HG02885 (cell line): ENCODE measurements around the gene PLCG1.
"Not testable (repeated sequence)": the region's sequence is repeated elsewhere in the genome, so short reads cannot be mapped to it uniquely, and the experiment has no call there.

ENCODE experiments used
- ATAC-seq: cut with Tn5 transposase; IDR thresholded peaks from one replicate; pipeline ENCODE4 v1.9.1; 2021; ENCODE audit warnings: mild to moderate bottlenecking; ENCODE audit not compliant: unreplicated experiment, poor library complexity

PLCG1 gene

DNA sequence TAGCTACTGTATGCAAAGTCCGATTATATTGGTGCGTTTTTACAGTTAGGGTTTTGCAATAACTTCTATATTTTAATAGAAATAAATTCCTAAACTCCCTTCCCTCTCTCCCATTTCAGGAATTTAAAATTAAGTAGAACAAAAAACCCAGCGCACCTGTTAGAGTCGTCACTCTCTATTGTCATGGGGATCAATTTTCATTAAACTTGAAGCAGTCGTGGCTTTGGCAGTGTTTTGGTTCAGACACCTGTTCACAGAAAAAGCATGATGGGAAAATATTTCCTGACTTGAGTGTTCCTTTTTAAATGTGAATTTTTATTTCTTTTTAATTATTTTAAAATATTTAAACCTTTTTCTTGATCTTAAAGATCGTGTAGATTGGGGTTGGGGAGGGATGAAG is 13.7 kb upstream of the PLCG1 start:
- ATAC-seq = no peak

DNA sequence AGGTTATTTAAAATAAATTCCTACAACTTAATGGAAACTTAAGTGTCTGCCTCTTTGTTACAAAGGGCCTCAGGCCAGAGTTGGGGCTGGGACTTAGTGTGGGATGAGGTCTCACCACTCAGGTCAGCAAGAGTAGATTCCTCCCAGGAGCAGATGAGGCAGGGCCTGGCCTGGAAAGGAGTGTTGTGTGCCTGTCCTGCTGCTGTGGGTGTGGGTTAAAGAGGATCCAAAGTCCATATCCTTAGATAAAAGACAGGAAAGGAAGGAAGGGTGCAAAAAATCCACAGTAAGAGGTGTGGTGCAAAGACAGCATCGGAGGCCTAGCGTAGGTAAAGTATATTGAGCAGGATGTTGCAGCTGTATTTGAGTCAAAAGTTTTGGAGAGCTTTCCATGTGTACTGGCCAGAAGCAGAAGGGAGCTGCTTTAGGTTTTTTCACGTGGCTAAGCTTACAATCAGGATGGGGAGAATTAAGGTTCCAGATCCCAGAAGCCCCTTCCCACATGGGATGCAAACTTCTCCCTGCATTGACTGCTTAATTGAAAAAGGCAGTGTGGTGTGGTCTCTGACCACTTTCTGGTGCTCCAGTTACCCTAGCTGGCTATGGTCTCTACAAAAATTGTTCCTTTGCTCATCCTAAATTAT is 12.8 kb upstream of the PLCG1 start:
- ATAC-seq = no peak

DNA sequence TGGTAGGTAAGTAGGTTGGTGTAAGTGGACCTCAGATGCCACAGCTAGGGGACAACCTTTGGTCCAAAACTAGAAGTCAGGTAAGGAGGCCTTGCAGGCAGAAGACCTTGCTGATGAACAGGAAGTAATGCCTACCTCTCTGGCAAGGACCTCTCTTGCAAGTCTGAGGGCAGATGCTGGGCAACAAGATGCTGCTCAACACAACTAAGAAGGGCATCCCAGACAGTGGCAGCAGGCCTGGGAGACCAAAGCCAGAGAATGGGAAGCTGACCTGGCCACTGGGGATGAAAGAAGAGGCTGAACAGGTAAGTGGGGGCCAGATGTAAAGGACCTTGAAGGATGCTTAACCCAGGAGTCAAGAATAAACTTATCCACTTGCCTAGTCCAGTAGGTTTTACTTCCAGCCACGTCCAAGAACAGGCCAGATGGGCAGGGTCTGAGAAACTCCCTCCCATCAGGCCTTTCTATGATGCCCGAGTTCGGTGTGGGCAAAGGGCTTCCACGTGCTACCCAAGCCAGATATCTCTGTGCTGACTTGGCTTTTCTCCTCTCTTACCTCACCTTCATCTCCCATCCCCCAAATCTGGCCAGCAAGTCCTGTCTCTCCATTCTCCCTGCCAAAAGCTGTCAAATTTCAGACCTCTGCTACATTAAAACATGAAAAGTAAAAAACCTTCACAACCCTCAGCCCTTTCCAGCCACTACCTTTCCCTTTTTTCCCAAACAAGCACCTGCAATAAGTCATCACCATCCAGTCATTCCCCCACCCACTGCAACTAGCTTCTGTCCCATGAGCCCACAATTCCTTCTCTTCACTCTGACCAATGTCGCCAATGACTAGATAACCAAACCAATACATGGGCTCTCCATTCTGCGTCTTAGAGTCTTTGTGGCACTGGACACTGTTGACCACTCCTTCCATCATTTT is 11.5 kb upstream of the PLCG1 start:
- ATAC-seq = no peak

DNA sequence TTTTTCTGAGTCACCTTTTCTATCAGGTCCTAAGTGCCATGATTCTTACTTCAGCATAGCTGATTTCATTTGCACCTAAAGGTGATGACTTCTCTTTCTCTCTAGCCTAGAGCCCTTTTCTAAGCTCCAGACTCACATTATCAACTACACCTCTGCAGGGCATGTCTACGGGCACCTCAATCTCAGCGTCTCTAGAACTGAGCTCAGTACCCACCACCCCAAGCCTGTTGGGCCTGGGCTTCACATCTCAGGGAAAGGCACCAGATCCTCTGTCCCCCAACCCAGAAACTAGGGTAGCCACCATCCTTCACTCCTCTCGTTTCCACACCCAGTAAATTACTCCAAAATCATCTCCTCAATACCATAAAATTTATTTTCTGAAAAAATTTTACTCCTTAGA is 10.6 kb upstream of the PLCG1 start:
- no peak for ATAC-seq

DNA sequence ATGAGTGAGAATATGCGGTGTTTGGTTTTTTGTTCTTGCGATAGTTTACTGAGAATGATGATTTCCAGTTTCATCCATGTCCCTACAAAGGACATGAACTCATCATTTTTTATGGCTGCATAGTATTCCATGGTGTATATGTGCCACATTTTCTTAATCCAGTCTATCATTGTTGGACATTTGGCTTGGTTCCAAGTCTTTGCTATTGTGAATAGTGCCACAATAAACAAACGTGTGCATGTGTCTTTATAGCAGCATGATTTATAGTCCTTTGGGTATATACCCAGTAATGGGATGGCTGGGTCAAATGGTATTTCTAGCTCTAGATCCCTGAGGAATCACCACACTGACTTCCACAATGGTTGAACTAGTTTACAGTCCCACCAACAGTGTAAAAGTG is 9.0 kb upstream of the PLCG1 start:
- ATAC-seq = not testable (repeated sequence)

DNA sequence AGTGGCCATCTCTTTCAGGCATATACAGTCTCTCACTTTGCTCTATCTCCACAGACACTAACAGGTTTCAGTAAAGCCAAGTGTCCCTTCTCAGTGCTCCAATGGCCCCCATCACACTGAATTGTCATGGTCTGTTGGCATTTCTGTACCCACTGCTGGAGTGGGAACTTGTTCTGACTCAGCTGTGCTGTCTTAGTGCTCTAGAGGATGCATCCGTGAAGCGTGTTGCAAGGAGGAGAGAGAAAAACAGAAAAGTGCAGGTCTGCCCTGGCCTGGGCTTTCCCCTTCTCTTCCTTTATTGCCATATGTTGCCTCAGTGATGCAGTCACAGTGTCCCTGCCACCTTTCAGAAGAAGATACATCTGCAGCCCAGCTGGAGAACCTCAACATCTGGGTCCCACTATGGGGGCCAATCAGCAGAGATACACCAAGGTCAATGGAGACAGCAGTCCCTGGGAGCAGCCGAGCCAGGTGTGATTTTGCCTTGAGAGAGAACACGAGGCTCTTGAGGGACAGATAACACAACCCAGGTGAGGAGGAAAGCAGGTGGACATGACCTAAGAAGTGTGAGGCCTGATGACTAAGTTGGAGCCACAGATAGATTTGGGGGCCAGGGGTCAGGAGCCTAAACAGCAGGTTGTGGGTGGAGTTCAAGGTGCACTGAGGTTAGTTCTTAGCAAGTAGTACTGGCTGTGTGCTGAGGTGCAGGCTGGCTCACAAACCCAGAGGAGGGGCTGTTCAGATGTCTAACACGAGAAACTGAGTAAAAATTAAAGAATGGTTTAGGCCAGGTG is 5.6 kb upstream of the PLCG1 start:
- ATAC-seq = no peak

DNA sequence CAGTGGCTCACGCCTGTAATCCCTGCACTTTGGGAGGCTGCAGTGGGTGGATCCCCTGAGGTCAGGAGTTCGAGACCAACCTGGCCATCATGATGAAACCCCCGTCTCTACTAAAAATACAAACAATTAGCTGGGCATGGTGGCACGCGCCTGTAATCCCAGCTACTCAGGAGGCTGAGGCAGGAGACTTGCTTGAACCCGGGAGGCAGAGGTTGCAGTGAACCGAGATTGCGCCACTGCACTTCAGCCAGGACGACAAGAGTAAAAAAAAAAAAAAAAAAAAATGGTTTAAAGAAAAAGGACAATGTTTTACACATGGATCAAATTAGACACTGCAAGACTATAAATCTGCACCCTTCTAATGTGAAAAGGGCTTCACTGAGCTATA is 5.0 kb upstream of the PLCG1 start:
- ATAC-seq = not testable (repeated sequence)

DNA sequence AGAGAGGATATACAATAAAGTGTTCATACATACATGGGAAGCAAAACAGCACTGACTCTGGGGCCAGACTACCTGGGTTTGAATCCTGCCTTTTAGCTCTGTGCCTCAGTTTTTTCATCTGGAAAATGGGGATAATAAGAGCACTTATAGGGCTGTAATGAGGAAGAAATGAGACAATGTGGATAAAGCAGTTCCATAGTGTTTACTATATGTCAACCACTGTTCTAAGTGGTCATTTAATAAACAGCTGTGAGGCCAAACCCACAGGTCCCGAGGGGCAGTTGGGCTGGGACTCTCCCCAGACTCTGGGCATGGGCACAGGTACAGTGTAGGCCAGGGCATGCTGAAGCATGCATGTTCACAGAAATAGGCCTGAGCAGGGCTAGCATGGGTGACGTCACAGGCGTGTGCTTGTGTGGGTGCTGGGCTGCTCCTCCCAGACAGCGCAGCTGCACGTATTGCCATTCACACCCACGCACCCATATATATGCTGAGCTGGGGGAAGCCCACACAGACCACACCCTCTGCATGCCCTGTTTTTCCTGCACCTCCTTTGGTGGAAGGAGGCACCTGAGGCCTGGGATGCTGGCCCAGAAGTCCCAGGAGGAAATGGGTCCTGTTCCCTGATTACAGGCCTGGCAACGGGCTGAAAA is 3.5 kb upstream of the PLCG1 start:
- peak; percentile 55 for ATAC-seq

DNA sequence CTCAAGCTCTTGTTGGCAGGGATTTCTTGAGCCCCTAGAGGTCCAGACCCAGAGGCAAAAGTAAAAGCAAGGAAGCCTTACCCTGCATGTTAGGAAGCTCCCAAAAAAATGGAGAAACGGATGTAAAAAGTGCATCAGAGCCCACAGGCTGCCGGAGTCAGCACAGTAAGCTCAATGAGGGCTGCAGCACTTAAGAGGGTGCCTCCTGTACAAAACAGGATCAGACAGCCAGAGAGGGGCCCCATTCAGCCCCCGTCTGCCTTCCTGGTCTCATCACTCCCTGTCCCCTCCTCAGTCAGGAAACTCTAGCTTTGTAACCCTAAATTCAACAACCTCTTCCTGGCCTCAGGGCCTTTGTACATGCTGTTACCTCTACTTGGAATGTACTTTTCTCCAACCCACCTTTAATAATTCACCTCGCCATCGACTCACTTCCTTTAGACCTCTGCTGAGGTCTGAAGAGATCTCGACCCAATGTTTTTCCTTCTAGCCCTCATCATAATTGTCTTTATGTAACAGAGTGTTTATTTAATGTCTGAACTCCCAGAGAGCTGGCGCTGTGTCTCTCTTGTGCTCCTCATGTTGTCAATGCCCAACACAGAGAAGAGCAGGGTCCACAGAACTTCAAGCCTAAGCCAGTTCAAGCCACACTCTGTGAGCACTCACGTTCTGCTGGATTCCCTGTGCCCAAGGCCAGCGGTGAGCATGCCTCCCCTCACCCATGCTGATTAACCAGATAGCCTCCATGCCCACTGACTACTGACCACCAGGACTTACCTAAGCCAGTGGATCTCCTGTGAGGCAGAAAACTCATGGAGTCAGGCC is 2.8 kb upstream of the PLCG1 start:
- no peak for ATAC-seq

DNA sequence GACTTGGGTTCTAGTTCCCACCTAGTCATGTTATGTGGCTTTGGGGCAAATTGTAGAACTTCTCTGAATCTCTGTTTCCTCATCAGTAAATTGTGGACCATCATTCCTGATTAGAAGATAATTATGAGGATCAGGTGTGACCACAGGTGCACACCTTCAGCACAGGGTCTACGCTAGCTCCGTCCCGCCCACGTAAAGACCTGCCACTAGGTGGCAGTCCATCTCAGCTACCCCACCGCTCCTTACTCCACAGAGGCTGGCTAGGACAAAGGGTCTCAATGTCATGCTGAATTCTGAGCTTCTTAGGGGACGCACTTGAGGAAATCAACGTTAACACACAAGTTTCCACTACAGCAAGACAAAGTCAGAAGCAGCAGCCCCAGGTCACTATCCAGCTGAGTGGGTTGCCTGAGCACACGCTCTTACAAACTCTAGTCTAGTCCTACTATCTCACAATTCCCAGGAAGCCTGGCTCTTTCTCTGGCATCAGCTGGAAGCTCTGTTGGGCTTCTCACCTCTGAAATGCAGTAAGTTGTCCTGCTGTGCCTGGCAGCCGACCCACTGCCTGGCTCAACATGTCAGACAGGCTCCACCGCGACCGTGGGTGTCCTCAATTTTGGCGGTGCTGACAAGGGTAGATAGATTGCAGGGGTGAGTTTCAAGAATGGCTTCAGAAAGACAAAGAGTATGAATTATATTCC is 2.0 kb upstream of the PLCG1 start:
- ATAC-seq = no peak

DNA sequence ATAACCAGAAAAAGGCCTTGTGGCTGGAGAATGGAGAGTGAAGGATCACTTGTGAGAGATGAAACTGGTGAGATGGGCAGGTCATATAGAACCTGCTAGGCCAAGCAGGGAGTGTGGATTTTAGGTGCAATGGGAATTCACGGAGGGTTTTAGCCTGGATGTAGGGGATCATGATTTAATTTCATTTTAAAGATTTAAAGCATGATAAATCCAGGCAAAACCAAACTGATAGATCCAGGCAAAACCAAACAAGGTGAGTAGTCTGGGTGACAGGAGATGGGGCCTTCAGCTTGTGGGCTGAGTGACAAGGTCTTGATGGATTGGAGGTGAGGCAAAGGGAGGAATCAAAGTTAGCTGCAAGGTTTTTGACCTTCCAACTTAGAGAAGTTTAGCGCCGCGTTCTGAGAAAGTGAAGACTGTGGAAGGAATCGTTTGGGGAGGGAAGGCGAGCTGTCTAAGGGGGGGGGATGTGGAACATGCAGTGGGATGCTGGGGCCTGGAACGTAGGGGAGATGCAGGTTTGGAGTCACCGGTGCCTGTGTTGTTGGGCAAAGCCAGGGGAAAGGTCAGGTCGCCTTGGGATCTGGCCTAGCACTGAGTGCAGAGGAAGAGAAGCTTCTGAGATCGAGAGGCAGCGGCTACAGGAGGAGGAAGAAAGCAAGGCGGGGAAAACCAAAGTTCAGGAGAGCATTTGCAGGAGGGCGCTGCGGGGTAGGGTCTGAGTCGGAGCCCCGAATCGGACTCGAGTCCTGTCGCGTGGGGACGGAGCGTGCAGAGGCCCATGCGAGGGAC is 1.3 kb upstream of the PLCG1 start:
- no peak for ATAC-seq

DNA sequence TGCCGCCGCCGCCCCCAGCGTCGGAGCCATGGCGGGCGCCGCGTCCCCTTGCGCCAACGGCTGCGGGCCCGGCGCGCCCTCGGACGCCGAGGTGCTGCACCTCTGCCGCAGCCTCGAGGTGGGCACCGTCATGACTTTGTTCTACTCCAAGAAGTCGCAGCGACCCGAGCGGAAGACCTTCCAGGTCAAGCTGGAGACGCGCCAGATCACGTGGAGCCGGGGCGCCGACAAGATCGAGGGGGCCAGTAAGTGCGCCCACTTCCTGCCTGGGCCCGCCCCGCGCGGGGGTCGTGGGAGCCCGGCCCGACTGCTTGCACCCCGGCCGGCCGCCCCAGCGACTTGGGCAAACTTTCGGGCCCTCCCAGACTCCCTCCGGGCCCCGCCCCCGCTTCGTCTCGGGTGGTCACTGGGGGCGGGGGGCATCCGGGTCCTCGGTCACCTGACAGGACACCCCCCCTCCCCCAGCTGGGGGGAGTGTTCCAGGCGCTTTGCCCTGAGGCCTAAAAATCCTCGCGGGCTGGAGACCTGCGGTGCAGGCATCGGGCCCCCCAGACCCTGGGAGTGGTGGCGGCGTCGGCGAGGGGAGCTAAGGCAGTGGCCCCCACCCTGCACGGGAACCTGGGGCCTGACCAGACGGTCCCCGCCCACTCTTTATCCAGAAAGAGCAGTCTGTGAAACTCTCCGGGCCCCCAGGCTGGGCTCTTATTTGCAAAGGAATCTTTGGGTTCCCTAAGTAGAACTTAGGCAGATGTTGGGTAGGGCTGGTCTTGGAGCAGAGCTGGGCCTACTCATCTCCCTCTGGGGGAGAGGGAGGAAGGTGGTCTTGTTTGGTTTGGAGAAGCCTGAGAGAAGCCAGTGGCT is 501 bp downstream of the PLCG1 start:
- peak; percentile 12 for ATAC-seq

DNA sequence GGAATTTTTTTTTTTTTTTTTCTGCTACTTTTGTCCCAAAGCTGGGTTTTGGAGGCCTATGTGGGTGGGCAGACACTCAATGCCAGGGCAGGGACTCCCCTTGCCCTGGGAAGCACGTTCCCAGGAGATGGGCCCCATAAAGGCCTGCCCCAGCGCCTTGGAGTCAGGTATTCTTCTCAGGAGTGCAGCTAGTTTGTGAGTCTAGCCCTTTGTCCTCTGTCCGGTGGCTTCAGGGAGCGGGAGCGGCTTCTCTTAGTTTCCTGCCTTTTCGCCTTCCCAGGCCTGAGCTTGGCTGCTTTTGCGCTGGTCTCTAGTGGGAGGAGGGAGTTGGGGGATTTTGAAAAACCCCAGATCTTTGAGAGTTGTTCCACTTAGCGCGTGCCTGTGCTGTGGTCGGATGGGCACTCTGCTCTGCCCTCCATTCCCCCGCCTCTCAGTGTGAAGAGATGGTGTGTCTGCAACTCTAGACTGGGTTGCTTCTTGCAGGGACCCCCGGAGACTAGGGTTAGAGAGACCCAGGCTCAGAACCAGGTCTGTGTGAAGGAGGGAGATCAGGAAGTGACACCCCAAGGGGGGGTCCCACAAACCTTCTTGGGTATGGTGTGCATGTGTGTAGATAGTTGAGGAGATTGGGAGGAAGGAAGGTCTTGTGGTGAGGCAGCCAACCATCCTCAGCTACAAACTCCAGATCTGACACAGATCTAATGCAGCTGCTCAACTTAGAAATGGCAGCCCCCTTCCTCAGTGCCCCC is 1.3 kb downstream of the PLCG1 start:
- no peak for ATAC-seq

DNA sequence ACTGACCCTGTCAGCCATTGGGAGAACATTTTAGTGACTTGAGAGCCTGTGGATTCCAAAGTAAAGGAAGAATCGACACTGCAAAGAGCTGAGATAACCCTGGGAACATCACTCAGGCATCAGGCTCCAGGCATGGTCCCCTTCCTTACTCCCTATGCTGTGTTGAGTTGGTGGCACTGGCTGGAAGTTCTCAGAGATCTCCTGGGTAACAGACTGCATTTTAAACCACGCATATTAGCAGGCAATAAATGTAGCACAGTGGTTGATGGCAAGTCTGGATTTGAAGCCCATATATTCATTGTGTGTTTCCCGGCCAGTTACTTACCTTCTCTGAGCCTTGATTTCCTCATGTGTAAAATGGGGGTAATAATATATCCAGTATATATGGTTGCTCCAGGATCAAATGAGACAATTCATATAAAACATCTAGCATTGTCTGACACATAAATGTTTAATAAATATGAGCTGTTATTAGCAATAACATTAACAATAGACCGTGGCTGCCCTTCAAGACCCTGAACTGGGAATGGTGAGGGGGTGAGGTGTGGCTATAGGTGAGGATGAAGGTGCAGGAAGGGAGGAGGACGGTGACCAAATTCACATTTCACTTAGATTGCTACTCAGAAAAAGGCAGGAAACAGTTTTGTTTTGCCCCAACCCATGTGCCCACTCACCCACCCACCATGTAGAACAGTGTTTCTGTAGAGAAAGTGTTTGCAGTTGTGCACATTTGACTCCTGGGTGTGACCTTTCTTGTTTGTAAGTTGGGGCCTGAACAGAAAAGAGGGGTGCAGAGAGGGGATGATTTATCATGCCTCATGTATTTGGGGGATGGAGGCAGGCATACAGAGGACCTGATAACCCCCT is 2.1 kb downstream of the PLCG1 start:
- no peak for ATAC-seq

DNA sequence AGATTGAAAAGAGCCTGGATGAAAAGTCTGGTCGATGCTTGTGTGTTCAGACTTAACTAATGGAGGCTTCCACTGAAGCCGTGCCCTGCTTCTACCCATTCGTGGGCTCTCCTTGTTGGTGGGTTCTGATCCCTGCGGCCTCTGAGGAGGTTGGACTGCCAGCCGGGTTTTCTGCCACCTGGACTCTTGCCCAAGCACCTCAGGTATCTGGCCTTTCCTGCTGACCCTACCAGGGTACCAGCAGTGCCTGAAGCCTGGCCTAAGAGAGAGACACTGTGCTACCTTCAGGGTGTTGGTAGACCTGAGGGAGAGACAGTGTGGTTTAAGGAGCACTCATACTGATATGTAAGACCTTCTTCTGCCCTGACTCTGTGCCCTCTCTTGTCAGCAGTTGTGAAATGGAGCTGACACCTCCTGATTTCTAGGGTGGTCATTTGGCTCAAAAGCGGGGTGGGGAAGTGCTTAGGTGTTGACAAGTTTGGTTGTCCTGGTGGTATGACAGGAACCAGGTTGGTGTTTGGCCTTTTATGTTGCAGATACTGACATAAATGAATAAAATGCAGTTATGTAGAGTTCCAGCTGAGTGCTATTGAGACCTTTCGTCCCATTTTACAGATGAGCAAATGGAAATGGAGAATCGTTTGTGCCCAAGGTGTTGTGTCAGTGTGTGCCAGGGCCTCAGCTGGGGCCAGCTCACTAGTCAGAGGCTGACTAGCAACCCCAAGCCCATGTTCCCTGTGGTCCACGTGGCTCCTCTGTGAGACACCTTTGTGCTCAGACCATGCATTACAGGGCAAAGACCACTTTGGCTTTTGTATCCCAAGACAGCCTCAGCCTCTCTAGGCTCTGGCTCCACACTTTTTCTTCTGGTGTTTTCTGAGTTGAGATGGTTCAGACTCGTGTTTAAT is 3.1 kb downstream of the PLCG1 start:
- no peak for ATAC-seq
